ENCODE results near the gene SFTPD. TPM values are rescaled to one million over a fixed set of nuclear protein-coding genes. Genes with fewer than 3 reads are reported as not detected.
"Not testable (repeated sequence)": the region's sequence is repeated elsewhere in the genome, so short reads cannot be mapped to it uniquely, and the experiment has no call there.

Gene SFTPD
- total RNA-seq (2021) (not detected in 2 replicates), Bru-seq, nascent RNA (not detected), BruChase-seq, experiment 1, labeled RNA remaining after a 2-hour chase (not detected), BruChase-seq, experiment 2, labeled RNA remaining after a 6-hour chase (not detected)
- long read RNA-seq: 0 reads

DNA sequence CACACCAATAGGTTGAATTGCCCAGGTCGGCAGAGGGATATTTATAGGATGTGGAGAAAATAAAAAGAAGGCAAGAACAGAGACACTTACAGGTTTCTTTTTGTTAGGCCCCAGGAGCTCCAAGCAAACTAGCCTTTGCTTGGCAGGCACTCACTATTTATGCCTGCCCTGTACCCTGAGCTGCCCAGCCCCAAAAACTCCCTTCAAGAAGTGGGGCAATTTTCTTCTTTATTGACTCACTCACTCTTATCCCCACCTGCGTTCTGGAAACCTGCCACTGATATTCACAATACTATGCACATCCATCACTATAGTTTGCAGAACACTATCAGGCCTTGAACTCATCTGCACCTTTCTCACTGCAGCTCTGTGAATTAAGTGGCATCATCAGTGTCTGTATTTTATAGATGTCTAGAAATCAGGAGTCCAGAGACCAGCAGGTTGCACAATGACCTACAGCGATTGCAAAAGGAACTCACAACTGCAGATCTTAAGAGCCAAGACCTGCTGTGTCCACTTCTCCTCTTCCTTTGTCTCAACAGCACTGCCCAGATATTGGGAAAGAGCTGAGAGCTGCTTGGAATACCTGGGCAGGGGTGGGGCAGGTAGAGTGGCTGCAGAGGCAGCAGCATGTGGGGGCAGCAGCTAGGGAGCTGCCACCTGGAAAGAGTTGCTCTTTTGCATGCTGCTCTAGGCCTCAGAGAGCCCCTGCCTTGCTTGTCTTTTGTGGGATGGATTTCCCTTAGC, at the start of gene SFTPD:
Gene SFTPD, minus strand, starts transcription at position 130 of the 747 bp plus-strand sequence. CDS start 2,446 bp downstream, outside the sequence.
- ChIA-PET CTCF (interaction anchor here (0.6 kb wide), 1 partner anchor 102 kb away, joined by 5 read pairs; no protein-coding TSS in a partner anchor), POLR2A (ENCODE audit: low non-redundant PET) (no interaction called here)
- TF ChIP-seq, protein P1, sequence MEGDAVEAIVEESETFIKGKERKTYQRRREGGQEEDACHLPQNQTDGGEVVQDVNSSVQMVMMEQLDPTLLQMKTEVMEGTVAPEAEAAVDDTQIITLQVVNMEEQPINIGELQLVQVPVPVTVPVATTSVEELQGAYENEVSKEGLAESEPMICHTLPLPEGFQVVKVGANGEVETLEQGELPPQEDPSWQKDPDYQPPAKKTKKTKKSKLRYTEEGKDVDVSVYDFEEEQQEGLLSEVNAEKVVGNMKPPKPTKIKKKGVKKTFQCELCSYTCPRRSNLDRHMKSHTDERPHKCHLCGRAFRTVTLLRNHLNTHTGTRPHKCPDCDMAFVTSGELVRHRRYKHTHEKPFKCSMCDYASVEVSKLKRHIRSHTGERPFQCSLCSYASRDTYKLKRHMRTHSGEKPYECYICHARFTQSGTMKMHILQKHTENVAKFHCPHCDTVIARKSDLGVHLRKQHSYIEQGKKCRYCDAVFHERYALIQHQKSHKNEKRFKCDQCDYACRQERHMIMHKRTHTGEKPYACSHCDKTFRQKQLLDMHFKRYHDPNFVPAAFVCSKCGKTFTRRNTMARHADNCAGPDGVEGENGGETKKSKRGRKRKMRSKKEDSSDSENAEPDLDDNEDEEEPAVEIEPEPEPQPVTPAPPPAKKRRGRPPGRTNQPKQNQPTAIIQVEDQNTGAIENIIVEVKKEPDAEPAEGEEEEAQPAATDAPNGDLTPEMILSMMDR (conservative IDR thresholded peaks at IDR 0.05; ENCODE audit: low read depth, low read length): no peak
- TF ChIP-seq EZH2 (IDR thresholded peaks at IDR 0.05; ENCODE audit: borderline replicate concordance, low read depth, low read length, poor library complexity, severe bottlenecking): no peak
- intact Hi-C loops (cut with micrococcal nuclease; ENCODE audit: unreplicated experiment): no loop called here
- Histone ChIP-seq H3K36me3 (ENCODE audit: insufficient read depth, low read length, poor library complexity, severe bottlenecking) (no peaks in the 10 kb centered on the region), H3K27me3 (replicated peaks; ENCODE audit: insufficient read depth, low read depth, low read length, poor library complexity) (peaks cover 6% of the 10 kb centered on the region), H3K4me3 (ENCODE audit: low read depth, low read length, poor library complexity, severe bottlenecking) (no peak within 1 kb of the TSS), H3K4me1 (ENCODE audit: insufficient read depth, low read length, poor library complexity, severe bottlenecking) (no peaks in the 10 kb centered on the region), H3K9me3 (ENCODE audit: low read depth, low read length, poor library complexity, severe bottlenecking) (peaks cover 3% of the 10 kb centered on the region), H3K27ac (ENCODE audit: low read depth, low read length, poor library complexity, severe bottlenecking) (no peak within 1 kb of the TSS)
- BruUV-seq (replicated peaks): no TSS peak
- no peak for DNase-seq (ENCODE audit: low spot score)

DNA sequence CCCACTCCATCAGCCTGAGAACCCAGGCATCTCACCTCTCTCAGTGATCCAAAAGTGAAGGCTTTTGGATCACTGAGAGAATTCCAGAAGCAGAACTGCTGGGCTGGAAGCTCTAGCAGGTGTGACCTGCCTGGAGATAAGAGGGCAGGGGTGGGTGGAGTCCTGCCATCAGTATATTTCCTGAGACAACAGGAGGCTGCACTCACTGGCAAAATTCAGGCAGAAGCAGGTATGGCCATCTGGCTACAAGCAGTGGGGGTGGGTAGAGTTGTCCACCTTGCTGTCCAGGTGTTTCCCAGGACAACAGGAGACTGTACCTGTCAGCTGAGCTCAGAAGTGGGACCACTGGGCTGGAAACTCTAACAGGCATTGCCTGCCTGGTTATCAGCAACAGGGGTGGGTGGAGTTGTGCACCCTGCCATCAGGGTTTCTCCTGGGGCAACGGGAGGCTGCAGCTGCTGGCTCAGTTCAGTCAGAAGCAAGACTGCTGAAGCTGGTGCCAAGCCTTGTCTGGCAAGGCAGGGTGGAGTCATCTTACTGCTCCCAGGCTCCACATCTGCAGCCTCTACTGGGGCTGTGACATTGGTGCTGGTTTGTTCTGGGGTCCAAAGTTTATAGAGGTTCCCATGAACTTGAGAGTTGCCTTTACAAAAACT, 47.2 kb upstream of the SFTPD start:
- no peaks in the 10 kb centered on the region for H3K9me3 ChIP-seq (ENCODE audit: low read depth, low read length, poor library complexity, severe bottlenecking)
- DNase-seq (ENCODE audit: low spot score): no peak
- no peaks in the 10 kb centered on the region for H3K27me3 ChIP-seq (replicated peaks; ENCODE audit: insufficient read depth, low read depth, low read length, poor library complexity)
- no TSS peak for BruUV-seq (replicated peaks)
- H3K27ac ChIP-seq (ENCODE audit: low read depth, low read length, poor library complexity, severe bottlenecking): no peak overlapping the region
- H3K4me1 ChIP-seq (ENCODE audit: insufficient read depth, low read length, poor library complexity, severe bottlenecking): no peaks in the 10 kb centered on the region
- TF ChIP-seq, protein P1 (conservative IDR thresholded peaks at IDR 0.05; ENCODE audit: low read depth, low read length): no peak
- no peak for TF ChIP-seq EZH2 (IDR thresholded peaks at IDR 0.05; ENCODE audit: borderline replicate concordance, low read depth, low read length, poor library complexity, severe bottlenecking)
- ChIA-PET POLR2A (ENCODE audit: low non-redundant PET) (no interaction called here), CTCF (no interaction called here)
- H3K36me3 ChIP-seq (ENCODE audit: insufficient read depth, low read length, poor library complexity, severe bottlenecking): no peaks in the 10 kb centered on the region
- intact Hi-C loops (cut with micrococcal nuclease; ENCODE audit: unreplicated experiment): no loop called here
- H3K4me3 ChIP-seq (ENCODE audit: low read depth, low read length, poor library complexity, severe bottlenecking): no peak overlapping the region

- BruUV-seq (replicated peaks): no TSS peak
- Histone ChIP-seq H3K36me3 (ENCODE audit: insufficient read depth, low read length, poor library complexity, severe bottlenecking) (no peaks in the 10 kb centered on the region), H3K27me3 (replicated peaks; ENCODE audit: insufficient read depth, low read depth, low read length, poor library complexity) (no peaks in the 10 kb centered on the region), H3K4me1 (ENCODE audit: insufficient read depth, low read length, poor library complexity, severe bottlenecking) (no peaks in the 10 kb centered on the region), H3K9me3 (ENCODE audit: low read depth, low read length, poor library complexity, severe bottlenecking) (peaks cover 4% of the 10 kb centered on the region), H3K4me3 (ENCODE audit: low read depth, low read length, poor library complexity, severe bottlenecking) (no peak overlapping the region), H3K27ac (ENCODE audit: low read depth, low read length, poor library complexity, severe bottlenecking) (no peak overlapping the region)
- intact Hi-C loops (cut with micrococcal nuclease; ENCODE audit: unreplicated experiment): no loop called here
- DNase-seq (ENCODE audit: low spot score): no peak
- TF ChIP-seq, protein P1 (conservative IDR thresholded peaks at IDR 0.05; ENCODE audit: low read depth, low read length): no peak
- TF ChIP-seq EZH2 (IDR thresholded peaks at IDR 0.05; ENCODE audit: borderline replicate concordance, low read depth, low read length, poor library complexity, severe bottlenecking): no peak
- CTCF ChIA-PET: interaction anchor here (0.5 kb wide), 1 partner anchor 391 kb away, joined by 3 read pairs; no protein-coding TSS in a partner anchor
- POLR2A ChIA-PET (ENCODE audit: low non-redundant PET): interaction anchor here (0.6 kb wide), 1 partner anchor 9 kb away, joined by 3 read pairs; no protein-coding TSS in a partner anchor
Measured at GRCh38 chr10:79994556-79994955, 45.7 kb upstream of the SFTPD start.

DNA sequence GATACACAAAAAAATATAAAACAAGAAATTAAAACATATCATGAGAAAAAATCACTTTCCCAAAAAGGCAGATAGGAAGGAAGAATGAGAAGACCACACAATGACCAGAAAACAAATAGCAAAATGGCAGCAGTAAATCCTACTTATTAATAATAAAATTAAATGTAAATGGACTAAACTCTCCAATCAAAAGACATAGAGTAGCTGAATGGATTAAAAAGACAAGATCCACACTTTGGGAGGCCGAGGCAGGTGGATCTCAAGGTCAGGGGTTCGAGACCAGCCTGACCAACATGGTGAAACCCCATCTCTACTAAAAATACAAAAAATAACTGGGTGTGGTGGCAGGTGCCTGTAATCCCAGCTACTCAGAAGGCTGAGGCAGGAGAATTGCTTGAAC, 39.3 kb upstream of the SFTPD start:
- POLR2A ChIA-PET (ENCODE audit: low non-redundant PET): not testable (repeated sequence)

GRCh38 chr10:79986661-79987060, 37.8 kb upstream of the SFTPD start:
- POLR2A ChIA-PET (ENCODE audit: low non-redundant PET); H3K36me3 ChIP-seq (ENCODE audit: insufficient read depth, low read length, poor library complexity, severe bottlenecking); CTCF ChIA-PET; DNase-seq (ENCODE audit: low spot score); H3K27ac ChIP-seq (ENCODE audit: low read depth, low read length, poor library complexity, severe bottlenecking); H3K4me1 ChIP-seq (ENCODE audit: insufficient read depth, low read length, poor library complexity, severe bottlenecking); BruUV-seq (replicated peaks); H3K9me3 ChIP-seq (ENCODE audit: low read depth, low read length, poor library complexity, severe bottlenecking); H3K4me3 ChIP-seq (ENCODE audit: low read depth, low read length, poor library complexity, severe bottlenecking): not testable (repeated sequence)
- intact Hi-C loops (cut with micrococcal nuclease; ENCODE audit: unreplicated experiment): loop anchor here (5.0 kb wide), 1 partner anchor 49 kb away; no protein-coding TSS in a partner anchor
- peaks cover 30% of the 10 kb centered on the region for H3K27me3 ChIP-seq (replicated peaks; ENCODE audit: insufficient read depth, low read depth, low read length, poor library complexity)

More for the DNA sequence above, 39.3 kb upstream of the SFTPD start:
- H3K27ac ChIP-seq (ENCODE audit: low read depth, low read length, poor library complexity, severe bottlenecking); H3K36me3 ChIP-seq (ENCODE audit: insufficient read depth, low read length, poor library complexity, severe bottlenecking); CTCF ChIA-PET; H3K4me3 ChIP-seq (ENCODE audit: low read depth, low read length, poor library complexity, severe bottlenecking); DNase-seq (ENCODE audit: low spot score); BruUV-seq (replicated peaks); H3K4me1 ChIP-seq (ENCODE audit: insufficient read depth, low read length, poor library complexity, severe bottlenecking); H3K9me3 ChIP-seq (ENCODE audit: low read depth, low read length, poor library complexity, severe bottlenecking): not testable (repeated sequence)
- peaks cover 17% of the 10 kb centered on the region for H3K27me3 ChIP-seq (replicated peaks; ENCODE audit: insufficient read depth, low read depth, low read length, poor library complexity)
- intact Hi-C loops (cut with micrococcal nuclease; ENCODE audit: unreplicated experiment): loop anchor here (5.0 kb wide), 1 partner anchor 51 kb away; no protein-coding TSS in a partner anchor

All from A673 (cell line).